Transverse colon (tissue), 4 donors: ENCODE measurements around the gene WNT16. TPM values are rescaled to one million over a fixed set of nuclear protein-coding genes. Genes with fewer than 3 reads are reported as not detected.

Experiments
- DNase-seq: peaks from one replicate; pipeline ENCODE4 v3.0.0-alpha.2; 2019
- H3K27ac ChIP-seq, 4 donors: fragments of 200-600 bp; sonication (generic); 2 replicates each; pipeline ENCODE4 v1.5.1; 2016 to 2018; ENCODE audit warnings: inconsistent platforms in 4 of 4
- H3K27me3 ChIP-seq: fragments of 200-600 bp; sonication (generic); 2 replicates; pipeline ENCODE4 v1.5.1; 2017; ENCODE audit warnings: inconsistent platforms
- H3K36me3 ChIP-seq, 4 donors: fragments of 200-600 bp; sonication (generic); 2 replicates each; pipeline ENCODE4 v1.5.1; 2017 to 2019; ENCODE audit warnings: inconsistent platforms in 4 of 4
- H3K4me1 ChIP-seq, 4 donors: fragments of 200-600 bp; sonication (generic); 2 replicates each; pipeline ENCODE4 v1.5.1; 2017 to 2020; ENCODE audit warnings: inconsistent platforms in 4 of 4
- H3K4me3 ChIP-seq, 4 donors: fragments of 200-600 bp; sonication (generic); 1 replicate in 1 of 4; 2 replicates in 3 of 4; pipeline versions ENCODE4 v1.5.1 to v1.6.1; 2017 to 2019; ENCODE audit warnings: inconsistent platforms in 4 of 4
- H3K9me3 ChIP-seq, 2 donors: fragments of 200-600 bp; sonication (generic); 2 replicates each; pipeline ENCODE4 v1.5.1; 2017 to 2019; ENCODE audit warnings: inconsistent platforms in 2 of 2
- EP300 ChIP-seq: sonication (generic); formaldehyde crosslinking; IDR thresholded peaks from one replicate; pipeline ENCODE4 v1.6.1; 2017; ENCODE audit warnings: antibody characterized with exemption, low read depth
- POLR2A ChIP-seq: fragments of 450-650 bp; IDR thresholded peaks from one replicate; pipeline ENCODE4 v1.6.1; 2016; ENCODE audit warnings: antibody characterized with exemption, mild to moderate bottlenecking, moderate library complexity
- POLR2AphosphoS5 ChIP-seq, 3 donors: sonication (generic); formaldehyde crosslinking; IDR thresholded peaks; one replicate each; pipeline ENCODE4 v1.6.1; 2016; ENCODE audit warnings: antibody characterized with exemption in 3 of 3
- WGBS, 2 donors: methylation state at CpG; one replicate each; pipeline ENCODE4 v1.1.5; 2018; ENCODE audit warnings: low coverage in 1 of 2; 5-methylcytosine and 5-hydroxymethylcytosine counted together
- in situ Hi-C, 4 donors: fragments of 200-750 bp; cut with MboI; loops; one replicate each; pipeline versions ENCODE4 v1.15.0 to v1.15.1; 2017; ENCODE audit warnings: low sequenced_read_pairs in 3 of 4, low pct_ligation_motif_present in 1 of 4, low pct_unique_long_range_greater_than_20kb in 1 of 4
- intact Hi-C: fragments of 100-400 bp; cut with DNase I; formaldehyde crosslinking; loops from one replicate; pipeline ENCODE4 v1.15.1; 2023; ENCODE audit warnings: low total_unique reads
- total RNA-seq, 4 donors: library from RNA; depleted of rRNA; stranded (reverse); fragments of >200 nt; gene quantifications; one replicate each; pipeline ENCODE4 v1.1.0, GENCODE V29; 2016
- TF ChIP-seq, protein P1 (sequence below), 5 experiments: fragments of 200-600 bp in 3 of 5; fragments of 450-650 bp in 2 of 5; sonication (generic) in 3 of 5; IDR thresholded peaks; 1 replicate in 2 of 5; 2 replicates in 3 of 5; pipeline ENCODE4 v1.5.1; 2016 to 2017; ENCODE audit warnings: antibody characterized with exemption in 5 of 5, inconsistent platforms in 3 of 5, mild to moderate bottlenecking in 2 of 5, moderate library complexity in 1 of 5

Gene WNT16
- total RNA-seq, 4 donors from 2014 or later = 0.32 TPM; not detected in 3

DNA sequence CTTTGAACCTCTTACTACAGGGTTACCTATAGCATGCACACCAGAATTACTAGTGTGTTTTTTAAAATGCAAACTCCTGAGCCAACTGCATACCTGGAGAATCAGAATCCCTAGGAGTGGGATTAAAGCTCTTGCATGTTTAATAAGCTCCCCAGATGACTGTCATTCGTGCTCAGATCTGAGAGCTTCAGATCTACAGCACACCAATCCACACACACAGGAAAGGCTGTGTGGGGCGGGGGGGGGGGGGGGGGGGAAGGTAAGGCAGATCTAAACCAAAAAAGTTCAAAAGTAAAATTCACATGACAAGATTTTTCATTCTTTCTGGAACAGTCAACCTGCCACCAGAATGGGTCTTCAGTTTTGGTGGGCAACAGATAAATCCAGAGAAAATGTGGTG lies 61.8 kb downstream of the WNT16 start:
- in situ Hi-C loops (no loop called here), intact Hi-C loops (no loop called here)
- H3K4me1 ChIP-seq = peaks cover 5 to 46% (median 22%) of the 10 kb centered on the region in 4 donors
- no peak for TF ChIP-seq POLR2AphosphoS5 (IDR thresholded peaks at IDR 0.05)
- TF ChIP-seq POLR2A = no peak
- TF ChIP-seq, protein P1, sequence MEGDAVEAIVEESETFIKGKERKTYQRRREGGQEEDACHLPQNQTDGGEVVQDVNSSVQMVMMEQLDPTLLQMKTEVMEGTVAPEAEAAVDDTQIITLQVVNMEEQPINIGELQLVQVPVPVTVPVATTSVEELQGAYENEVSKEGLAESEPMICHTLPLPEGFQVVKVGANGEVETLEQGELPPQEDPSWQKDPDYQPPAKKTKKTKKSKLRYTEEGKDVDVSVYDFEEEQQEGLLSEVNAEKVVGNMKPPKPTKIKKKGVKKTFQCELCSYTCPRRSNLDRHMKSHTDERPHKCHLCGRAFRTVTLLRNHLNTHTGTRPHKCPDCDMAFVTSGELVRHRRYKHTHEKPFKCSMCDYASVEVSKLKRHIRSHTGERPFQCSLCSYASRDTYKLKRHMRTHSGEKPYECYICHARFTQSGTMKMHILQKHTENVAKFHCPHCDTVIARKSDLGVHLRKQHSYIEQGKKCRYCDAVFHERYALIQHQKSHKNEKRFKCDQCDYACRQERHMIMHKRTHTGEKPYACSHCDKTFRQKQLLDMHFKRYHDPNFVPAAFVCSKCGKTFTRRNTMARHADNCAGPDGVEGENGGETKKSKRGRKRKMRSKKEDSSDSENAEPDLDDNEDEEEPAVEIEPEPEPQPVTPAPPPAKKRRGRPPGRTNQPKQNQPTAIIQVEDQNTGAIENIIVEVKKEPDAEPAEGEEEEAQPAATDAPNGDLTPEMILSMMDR (IDR thresholded peaks at IDR 0.05) = no peak
- no peak for TF ChIP-seq EP300
- WGBS, 2 donors = 51% methylated on average over 2 of the region's 2 CpGs; no CpG with 5 or more reads in 1 of the 2 donors
- no peak for DNase-seq
- no peak overlapping the region for H3K4me3 ChIP-seq
- peaks cover 0 to 8% (median 0%) of the 10 kb centered on the region in 4 donors for H3K36me3 ChIP-seq
- no peak overlapping the region for H3K27ac ChIP-seq
- H3K9me3 ChIP-seq = no peaks in the 10 kb centered on the region
- no peaks in the 10 kb centered on the region for H3K27me3 ChIP-seq

Other genes with a start within 250 kb of the WNT16 start
- 10 to 100 TPM in 3 of 4 donors, 1 to 10 TPM in 1; 9.0 to 48.9 (median 33.6) TPM for gene FAM3C, start 67.3 kb downstream of the WNT16 start, total RNA-seq